HG02588 (cell line): ENCODE results near the gene CIITA.
"Not testable (repeated sequence)": the region's sequence is repeated elsewhere in the genome, so short reads cannot be mapped to it uniquely, and the experiment has no call there.

Experiments
- ATAC-seq: cut with Tn5 transposase; IDR thresholded peaks from one replicate; pipeline ENCODE4 v1.9.1; 2021; ENCODE audit warnings: mild to moderate bottlenecking, moderate library complexity; ENCODE audit not compliant: unreplicated experiment

CIITA gene

DNA sequence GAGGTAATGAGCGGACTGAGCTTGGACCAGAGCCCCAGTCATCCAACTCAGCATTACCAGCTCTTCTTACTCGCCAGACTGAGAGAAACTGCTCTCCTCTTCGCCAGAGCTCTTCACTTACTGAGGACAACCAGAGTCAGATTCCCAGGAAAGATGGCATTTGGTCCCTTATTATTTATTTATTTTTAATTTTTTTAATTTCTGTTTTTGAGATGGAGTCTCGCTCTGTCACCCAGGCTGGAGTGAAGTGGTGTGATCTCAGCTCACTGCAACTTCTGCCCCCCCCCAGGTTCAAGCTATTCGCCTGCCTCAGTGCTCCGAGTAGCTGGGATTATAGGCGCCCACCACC is 42.0 kb downstream of the CIITA start:
- no peak for ATAC-seq

DNA sequence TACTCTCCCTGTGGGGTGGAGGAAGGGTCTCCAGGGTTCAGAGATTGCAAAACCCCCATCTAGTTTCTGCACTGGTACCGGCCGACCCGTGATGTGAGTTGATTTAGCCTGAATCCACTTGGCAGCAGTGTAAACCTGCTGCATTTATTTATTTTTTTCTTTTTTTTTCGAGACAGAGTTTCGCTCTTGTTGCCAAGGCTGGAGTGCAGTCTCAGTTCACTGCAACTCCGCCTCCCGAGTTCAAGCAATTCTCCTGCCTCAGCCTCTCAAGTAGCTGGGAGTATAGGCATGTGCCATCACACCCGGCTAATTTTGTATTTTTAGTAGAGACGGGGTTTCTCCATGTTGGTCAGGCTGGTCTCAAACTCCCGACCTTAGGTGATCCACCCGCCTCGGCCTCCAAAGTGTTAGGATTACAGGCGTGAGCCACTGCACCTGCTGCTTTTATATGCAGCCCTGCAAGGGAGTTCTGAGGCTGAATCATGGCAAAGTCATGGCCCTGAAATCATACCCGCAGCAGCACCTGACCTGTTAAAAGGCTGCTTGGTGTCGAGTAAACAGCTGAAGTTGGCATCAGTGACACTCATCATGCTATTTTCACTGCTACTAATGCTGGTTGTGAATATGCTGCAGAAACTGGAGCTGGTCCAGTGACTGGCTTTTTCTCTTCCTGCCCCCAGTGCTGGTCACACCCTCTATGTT is 43.9 kb downstream of the CIITA start:
- ATAC-seq = no peak

DNA sequence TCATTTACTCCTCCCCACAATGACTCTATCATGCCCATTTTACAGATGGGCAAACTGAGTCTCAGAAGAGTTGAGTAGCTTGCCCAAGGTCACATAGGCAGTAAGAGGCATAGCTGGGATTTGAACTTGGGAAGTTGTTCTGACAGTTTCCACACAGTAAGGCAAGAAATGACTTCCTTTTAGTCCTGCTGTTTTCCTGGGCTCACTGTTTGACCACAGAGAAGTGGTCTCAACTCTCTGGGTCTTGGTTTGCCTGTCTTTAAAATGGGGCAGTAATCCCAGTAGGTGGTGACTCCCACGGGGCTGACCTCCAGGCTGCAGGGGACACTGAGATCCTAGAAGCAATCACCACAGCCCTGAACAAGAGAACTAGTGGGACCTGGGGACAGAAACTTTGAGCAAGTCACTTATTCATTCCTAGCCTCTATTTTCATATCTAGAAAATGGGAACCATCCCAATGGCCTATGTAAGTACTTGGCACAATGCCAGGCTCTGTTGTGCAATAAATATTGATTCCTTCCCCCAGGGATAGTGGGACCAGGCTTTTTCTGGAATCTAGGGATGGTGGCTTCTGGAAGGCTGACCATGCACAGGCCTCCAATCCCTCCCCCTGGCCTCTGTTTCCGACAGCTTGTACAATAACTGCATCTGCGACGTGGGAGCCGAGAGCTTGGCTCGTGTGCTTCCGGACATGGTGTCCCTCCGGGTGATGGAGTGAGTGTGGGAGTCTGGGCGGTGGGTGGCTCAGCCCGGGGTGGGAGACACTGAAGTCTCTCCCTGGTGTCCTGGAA is 44.7 kb downstream of the CIITA start:
- ATAC-seq = no peak

DNA sequence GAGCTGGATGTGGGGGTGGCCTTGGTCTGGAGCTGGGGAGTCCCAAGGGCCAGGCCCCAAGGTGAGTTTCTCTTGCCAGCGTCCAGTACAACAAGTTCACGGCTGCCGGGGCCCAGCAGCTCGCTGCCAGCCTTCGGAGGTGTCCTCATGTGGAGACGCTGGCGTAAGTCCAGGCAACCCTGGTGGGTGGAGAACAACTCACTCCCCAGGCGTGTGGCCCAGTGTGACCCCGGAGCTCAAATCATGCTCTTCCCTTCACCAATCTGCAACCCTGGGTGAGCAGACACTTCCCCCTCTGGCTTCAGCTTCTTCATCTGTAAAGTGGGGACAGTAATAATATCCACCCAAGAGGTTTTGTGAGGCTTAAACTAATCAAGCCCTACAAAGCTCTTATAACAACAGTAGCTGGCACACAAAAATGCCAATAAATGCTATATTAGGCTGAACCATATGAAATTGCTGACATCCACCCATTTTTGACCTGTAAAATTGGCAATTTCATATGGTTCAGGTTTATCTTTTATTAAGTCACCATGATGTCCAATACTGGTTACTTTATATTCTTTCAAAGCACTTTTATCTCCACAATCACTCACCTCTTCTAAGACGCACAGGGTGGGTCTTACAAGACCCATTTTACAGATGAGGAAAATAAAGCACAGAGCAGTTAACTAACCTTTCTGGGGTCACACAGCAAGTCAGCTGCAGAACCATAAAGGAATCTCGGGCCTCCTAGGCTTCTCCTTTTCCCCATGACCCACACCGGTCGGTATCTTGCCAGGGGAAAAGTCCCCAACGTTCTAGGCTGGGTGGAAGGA is 45.5 kb downstream of the CIITA start:
- ATAC-seq = no peak

DNA sequence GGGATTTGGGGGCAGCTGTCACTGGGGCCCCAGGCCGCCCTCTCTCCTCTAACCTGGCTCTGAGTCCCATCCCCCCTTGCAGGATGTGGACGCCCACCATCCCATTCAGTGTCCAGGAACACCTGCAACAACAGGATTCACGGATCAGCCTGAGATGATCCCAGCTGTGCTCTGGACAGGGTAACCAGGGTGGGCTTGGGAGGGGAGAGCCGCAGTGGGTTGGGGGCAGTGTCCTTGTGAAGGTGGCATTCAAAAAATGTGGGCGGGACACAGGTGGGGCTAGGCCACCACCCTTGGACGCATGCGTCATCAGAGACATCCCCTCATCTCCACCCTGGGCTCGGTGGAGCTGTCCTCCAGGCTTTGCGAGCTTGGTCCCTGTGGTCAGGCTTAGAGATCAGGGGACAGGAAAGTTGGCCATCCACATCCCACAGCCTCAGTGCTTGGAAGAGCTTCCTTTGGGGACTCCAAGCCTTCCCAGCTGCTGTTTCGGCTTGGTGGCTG is 46.2 kb downstream of the CIITA start:
- ATAC-seq = no peak

DNA sequence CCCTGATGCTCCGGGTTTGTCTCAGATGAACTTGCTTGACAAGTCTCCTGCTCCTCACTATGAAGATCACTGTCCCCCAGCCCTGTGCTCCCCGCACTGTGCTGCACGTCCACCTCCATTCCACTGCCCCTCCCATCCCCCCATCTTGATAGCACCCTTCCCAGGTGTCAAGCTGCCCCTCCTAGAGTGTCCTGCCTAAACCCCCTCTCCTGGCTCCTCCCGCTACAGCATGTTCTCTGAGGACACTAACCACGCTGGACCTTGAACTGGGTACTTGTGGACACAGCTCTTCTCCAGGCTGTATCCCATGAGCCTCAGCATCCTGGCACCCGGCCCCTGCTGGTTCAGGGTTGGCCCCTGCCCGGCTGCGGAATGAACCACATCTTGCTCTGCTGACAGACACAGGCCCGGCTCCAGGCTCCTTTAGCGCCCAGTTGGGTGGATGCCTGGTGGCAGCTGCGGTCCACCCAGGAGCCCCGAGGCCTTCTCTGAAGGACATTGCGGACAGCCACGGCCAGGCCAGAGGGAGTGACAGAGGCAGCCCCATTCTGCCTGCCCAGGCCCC is 46.7 kb downstream of the CIITA start:
- ATAC-seq = no peak

DNA sequence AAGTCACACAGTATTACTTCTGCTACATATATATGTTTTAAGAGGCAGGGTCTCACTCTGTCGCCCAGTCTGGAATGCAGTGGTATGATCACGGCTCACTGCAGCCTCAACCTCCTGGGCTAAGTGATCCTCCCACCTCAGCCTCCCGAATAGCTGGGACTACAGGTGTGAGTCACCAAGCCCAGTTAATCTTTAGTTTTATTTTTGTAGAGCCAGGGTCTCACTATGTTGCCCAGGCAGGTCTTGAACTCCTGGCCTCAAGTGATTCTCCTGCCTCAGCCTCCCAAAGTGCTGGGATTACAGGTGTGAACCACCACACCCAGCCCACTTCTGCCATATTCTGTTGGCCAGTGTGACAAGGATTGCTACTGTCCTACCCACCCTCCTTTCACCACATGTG is 48.3 kb downstream of the CIITA start:
- ATAC-seq = not testable (repeated sequence)

DNA sequence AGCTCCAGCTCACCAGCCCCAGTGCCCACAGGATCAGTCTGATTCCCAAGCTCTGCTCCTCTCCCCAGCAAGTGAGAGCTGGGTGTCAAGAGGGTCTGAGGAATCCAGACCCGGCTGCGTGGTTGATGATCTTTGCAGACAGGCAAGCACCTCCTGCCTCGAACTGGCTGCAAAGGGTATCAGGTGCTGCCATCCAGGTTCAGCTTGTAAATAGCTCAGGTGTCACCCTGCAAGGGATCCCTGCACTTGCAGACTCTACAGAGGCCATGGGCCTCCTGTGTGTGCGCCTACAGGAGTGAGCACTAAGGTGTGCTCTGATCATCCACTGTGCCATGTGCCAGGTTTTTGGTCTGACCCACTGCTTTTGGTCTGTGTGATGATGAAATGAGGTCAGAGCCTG is 49.1 kb downstream of the CIITA start:
- ATAC-seq = no peak

DNA sequence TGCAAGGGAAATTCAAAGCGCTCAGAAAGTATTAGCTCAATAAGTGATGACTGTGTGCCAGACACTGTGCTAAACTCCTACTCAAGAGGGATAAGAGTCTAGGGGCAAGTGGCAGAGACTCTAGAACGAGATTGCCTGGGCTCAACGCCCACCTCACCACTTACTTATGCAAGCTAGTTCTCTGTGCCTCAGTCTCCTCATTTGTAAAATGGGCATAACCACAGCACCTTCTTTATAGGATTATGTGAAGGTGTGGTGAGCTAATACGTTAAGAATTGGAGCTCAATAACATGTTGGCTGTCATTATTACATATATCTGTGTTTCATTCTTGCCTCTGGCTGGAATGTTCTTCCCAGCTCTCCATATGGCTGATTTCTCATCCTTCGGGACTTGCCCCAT is 49.9 kb downstream of the CIITA start:
- no peak for ATAC-seq

DNA sequence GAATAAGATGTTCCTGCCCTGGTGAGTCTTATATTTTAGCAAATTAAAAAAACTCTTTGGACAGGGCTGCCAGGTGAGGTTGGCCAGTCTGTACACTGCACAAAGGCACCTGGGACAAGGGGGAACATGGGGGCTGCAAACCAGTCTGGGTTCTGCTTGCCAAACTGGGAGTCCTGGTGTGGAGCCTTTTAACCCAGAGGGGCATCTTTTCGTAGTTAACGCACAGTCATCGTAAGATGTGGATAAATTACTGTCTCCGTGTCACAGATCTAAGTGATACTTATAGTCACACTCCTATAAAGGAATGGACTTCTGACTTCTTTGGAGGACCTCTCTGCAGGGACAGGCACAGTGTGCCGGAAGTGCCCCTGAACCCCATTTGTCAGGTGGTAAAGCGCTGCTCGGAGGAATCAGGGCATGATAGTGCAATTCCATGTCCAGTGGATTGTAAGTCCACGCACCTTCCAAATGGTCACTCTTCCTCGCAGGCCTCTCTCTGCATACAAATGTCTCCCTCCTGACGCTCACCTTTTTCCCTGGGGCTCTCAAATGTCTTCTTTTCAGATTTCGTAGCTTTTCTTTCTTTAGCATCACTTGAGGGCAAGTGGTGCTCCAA is 50.6 kb downstream of the CIITA start:
- no peak for ATAC-seq

DNA sequence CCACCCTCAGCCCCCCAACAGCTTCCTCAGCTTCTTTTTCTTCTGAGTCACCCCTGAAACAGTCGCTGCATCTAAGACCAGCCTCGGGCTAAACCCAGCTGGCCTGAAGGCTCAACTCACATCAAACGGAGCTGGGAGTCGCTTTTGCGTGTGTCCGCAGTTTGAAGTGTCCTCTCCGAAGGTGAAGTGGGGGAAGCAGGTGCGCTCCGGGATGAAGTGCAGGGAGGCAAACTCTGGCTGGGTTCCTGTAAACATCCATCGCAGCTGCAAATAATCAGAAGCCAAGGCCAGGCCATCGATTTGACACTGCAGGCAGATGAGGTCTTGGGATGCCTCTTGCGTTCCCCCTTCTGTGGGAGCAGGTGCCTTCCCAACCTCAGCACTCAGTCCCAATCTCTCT is 52.1 kb downstream of the CIITA start:
- not testable (repeated sequence) for ATAC-seq

DNA sequence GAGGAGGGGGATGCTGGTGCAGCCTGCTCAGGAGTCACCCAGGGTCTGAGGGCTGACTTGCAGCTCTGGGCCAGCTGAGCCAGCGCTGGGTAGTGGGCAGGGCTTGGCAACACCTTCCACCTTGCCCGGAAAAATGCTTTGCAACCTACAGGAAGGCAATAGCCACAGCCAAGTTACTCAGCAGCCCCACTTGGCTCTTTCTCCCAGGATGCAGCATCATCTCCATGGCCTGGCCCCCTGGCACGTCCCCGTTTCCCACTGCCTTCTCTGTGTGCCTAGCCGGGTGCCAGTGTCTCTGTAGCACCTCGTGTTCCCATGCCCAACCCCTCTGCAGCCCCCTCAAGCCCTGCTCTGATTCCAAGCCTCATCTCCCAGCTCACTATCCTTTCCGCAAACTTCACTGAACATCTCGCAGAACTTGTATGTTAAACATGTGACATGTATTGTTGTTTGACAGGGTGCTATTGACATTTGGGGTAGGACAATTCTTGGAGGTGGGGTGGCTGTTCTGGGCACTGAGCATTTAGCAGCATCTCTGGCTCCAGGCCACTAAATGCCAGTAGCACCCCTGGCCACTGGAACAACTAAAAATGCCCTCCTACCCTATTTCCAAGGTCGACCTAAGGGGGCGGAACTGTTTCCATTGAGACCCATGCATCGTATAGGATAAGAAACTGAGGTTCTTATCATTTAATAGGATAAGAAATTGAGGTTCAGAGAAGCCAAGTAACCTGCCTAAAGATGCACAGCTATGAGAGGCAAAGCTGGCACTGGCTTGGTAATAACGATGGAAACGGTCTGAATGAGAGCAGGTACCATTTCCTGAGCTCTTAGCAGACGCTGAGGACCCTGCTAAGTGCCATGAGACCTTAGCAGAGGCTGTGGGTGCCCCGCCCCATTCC is 53.1 kb downstream of the CIITA start:
- ATAC-seq = no peak

DNA sequence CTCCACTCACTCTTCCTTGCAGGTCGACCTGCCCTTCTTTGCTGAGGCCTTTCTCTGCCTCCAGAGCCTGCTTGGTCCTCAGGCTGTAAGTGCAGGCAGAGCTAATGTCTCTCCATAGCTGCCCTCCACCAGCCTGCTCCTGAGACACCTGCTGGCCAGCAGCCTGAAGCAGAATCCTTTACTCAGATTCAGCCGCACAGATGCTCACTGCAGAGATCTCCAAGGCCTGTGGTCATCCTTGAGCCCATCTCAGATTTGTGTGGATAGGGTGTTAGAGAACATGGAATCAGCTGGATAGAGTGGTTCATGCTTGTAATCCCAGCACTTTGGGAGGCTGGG is 53.7 kb downstream of the CIITA start:
- ATAC-seq = no peak

DNA sequence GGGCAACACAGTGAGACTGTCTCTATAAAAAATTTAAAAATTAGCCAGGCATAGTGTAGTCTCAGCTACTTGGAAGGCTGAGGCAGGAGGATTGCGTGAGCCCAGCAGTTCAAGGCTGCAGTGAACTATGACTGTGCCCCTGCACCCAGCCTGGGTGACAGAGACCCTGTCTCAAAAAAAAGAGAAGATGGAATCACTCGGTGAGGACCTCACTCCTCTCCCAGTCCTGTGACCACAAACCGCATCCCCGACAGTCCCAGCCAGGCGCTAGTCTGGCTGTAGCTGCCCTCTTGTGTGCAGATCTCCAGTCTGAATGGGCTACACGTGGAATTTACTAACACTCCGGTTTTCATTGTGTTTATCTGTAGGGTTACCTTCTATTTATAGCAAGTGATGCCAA is 54.1 kb downstream of the CIITA start:
- no peak for ATAC-seq

DNA sequence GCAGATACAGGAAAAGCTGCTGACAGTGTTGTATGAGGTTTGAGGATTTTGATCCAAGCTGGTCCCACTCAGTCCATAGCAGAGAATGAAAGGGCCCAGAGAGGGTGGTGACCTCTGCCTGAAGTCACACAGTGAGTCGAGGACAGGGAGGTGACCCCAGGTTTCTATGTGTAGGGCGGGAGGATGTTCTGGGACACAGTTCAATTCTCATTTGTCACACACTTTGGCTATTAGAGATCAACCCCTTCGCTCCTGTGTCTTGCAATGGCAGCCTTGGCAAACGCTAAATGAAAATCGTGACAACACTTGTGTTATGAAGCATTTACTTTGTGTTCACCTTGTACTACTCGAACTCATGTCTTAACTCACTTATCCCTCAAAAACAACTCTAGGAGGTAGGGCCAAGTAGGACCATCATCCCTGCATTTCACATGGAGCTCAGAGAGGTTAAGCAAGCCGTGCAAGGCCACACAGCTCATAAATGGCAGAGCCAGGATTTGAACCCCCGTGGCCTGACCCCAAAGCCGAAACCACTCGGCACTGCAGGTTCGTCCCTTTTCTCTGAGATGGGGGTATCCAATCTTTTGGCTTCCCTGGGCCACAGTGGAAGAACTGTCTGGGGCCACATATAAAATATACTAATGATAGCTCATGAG is 55.1 kb downstream of the CIITA start:
- no peak for ATAC-seq

DNA sequence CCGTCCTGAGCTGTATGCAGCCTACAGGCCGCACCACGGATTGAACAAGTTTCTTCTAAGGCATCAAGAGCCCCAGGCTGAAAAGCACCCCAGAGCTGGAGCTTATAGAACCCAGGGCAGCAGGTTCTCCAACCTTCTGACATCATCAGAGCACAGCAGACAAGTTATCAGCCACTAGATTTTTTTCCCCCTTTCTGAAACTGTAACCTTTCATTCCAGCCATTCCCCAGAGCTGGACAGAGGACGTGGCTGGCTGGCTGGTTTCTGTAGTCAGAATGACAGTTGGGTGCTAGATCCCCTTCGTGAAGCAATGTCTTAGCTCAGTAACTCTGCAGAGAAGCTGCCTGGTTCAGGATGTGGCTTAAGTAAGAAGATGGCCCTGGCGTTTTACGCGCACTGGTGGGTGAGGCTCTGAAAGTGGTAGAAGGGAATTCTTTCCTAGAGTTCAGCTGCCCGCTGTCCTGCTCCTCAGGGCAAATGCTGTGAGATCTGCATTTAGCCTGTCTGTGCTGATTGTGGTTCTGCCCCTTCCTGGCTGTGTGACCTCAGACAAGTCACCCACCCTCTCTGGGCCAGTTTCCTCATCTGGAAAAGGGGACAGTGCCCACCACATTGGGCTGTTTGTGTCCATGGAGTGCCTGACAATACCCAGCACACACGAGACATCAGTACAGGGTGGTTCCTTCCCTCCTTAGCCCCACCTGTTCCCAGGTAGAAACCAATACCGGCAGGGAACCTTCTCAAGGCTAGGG is 56.1 kb downstream of the CIITA start:
- no peak for ATAC-seq

DNA sequence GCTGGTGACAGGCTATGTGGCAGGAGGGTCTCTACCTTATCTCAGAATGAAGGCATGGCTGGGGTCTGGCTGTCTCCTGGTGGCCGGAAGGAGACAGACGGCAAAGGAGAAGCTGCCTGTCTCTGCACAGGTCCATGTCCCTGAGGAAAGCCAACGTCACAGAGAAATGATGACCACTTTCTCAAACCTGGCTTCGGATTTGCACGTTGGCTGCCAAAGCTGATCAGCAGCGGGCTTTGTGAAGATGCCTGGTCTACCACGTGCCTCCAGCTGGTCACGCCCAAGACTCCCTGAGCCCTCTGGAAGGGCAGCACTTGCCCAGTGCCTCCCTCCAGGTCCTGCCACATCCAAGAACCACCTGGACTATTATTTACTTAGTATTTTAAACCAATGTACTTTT is 56.9 kb downstream of the CIITA start:
- ATAC-seq = no peak

DNA sequence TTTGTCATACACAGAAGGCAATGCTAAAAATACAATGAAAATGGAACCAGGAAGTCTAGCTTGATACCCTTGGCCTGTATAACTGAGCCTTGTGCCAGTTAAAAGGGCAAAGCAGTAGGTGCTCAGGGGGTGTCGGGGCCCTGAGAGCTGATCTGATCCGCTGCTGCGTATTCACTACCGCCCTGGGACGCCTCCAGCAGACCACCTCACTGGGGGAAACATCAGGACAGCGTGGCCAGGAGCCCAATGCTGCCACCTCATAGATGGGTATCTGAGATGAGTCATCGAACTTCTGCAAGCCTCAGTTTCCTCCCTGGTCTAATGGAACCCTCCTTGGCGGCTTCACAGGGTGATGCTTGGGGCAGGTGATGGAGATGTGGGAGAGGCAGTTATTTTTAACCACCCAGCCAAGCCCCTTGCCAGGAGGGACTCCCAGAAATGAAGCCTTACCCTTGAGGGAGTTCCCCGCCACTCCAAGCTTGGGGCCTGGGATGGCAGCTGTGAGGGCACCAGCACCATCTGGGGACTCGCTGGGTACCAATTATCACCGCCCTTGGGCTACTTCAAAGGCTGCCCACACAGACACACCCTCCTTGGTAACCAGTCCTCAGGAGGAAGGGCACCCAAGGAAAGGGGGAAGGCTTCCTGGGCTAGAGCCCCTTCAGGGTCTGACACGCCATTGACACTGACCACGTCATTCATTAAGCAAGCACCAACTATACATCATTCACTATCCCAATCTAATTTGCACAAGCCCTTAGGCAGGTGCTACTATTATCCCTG is 57.5 kb downstream of the CIITA start:
- ATAC-seq = no peak
